Subcutaneous abdominal adipose tissue (tissue), 5 donors: ENCODE results near the gene ATAD5.

Experiments
- H3K27ac ChIP-seq: one replicate; pipeline ENCODE4 v1.7.0; 2013; ENCODE audit warnings: low read depth, mild to moderate bottlenecking, inconsistent platforms, low read length, moderate library complexity
- H3K27me3 ChIP-seq, 5 donors: one replicate each; pipeline ENCODE4 v1.7.0; 2013; ENCODE audit warnings: low read length in 5 of 5, inconsistent platforms in 1 of 5; ENCODE audit not compliant: control insufficient read depth in 5 of 5, insufficient read depth in 4 of 5
- H3K36me3 ChIP-seq, 5 donors: one replicate each; pipeline ENCODE4 v1.7.0; 2013; ENCODE audit warnings: low read length in 5 of 5; ENCODE audit not compliant: control insufficient read depth in 5 of 5, insufficient read depth in 5 of 5
- H3K4me1 ChIP-seq, 5 donors: one replicate each; pipeline ENCODE4 v1.7.0; 2013; ENCODE audit warnings: low read length in 5 of 5, mild to moderate bottlenecking in 3 of 5, moderate library complexity in 1 of 5; ENCODE audit not compliant: control insufficient read depth in 5 of 5, insufficient read depth in 5 of 5
- H3K4me3 ChIP-seq, 5 donors: one replicate each; pipeline ENCODE4 v1.7.0; 2013; ENCODE audit warnings: low read length in 5 of 5, low read depth in 1 of 5
- H3K9ac ChIP-seq, 5 donors: one replicate each; pipeline ENCODE4 v1.7.0; 2013; ENCODE audit warnings: low read length in 5 of 5, mild to moderate bottlenecking in 4 of 5, moderate library complexity in 3 of 5
- H3K9me3 ChIP-seq, 5 donors: one replicate each; pipeline ENCODE4 v1.7.0; 2013; ENCODE audit warnings: low read length in 5 of 5; ENCODE audit not compliant: control insufficient read depth in 5 of 5
- donor health status: healthy.
- donor health status: healthy.
- donor health status: healthy.
- donor health status: healthy.
- donor health status: healthy.

The ATAD5 gene

GRCh38 chr17:30831663-30832437, at the start of gene ATAD5:
TSS of gene ATAD5 (plus strand) at chr17:30831966. CDS start at chr17:30832348, 382 bp downstream.
- no peaks in the 10 kb centered on the region for H3K9me3 ChIP-seq
- H3K27ac ChIP-seq = no peak within 1 kb of the TSS
- H3K4me3 ChIP-seq = peak within 1 kb of the TSS; percentile 83 to 94 (median 85)
- H3K4me1 ChIP-seq = peaks cover 0 to 19% (median 16%) of the 10 kb centered on the region in 5 donors
- no peaks in the 10 kb centered on the region for H3K27me3 ChIP-seq
- no peaks in the 10 kb centered on the region for H3K36me3 ChIP-seq
- peak within 1 kb of the TSS; percentile 44 to 96 (median 92) for H3K9ac ChIP-seq

DNA sequence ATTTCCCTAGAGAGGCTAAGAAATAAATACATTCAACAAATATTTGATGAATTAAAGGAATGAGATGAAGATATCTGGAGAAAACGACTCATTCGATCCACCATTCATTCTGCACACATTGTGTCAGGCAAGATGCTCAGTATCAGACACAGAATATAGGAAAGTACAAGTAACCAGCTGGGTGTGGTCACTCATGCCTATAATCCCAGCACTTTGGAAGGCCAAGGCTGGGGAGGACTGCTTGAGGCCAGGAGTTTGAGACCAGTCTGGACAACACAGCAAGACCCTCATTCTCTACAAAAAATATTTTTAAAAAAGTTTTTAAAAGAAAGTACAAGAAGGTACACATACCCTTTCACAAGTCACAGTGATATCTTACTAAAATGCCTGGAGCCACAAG, 49.6 kb upstream of the ATAD5 start:
- Histone ChIP-seq H3K4me3 (no peak overlapping the region), H3K36me3 (peaks cover 7 to 48% (median 15%) of the 10 kb centered on the region in 5 donors), H3K9me3 (no peaks in the 10 kb centered on the region)

DNA sequence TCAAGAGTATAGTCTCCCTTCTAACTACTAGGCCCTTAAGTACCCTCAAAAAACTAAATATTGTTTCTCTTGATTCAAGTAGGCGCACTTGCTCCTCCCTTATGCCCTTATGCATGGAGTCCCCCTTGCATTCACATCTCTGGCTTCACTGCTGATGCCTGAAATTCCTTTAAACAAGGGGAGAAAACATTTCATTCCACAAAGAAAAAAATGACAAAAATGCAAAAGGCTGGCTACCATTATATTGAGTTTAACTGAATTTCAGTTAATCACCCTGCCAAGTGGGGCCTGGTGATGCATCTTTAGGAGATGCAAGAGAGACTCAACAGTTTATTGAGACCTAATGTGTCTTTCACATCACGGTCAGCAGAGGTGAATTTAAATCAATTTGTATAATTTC, 42.8 kb upstream of the ATAD5 start:
- Histone ChIP-seq H3K36me3 (peaks cover 19 to 68% (median 35%) of the 10 kb centered on the region in 5 donors), H3K4me3 (no peak overlapping the region), H3K9me3 (no peaks in the 10 kb centered on the region), H3K27ac (no peak overlapping the region), H3K27me3 (no peaks in the 10 kb centered on the region), H3K9ac (no peak overlapping the region), H3K4me1 (no peaks in the 10 kb centered on the region)

More for the DNA sequence above, 49.6 kb upstream of the ATAD5 start:
- H3K4me1 ChIP-seq = no peaks in the 10 kb centered on the region
- no peaks in the 10 kb centered on the region for H3K27me3 ChIP-seq
- no peak overlapping the region for H3K27ac ChIP-seq
- H3K9ac ChIP-seq = no peak overlapping the region

DNA sequence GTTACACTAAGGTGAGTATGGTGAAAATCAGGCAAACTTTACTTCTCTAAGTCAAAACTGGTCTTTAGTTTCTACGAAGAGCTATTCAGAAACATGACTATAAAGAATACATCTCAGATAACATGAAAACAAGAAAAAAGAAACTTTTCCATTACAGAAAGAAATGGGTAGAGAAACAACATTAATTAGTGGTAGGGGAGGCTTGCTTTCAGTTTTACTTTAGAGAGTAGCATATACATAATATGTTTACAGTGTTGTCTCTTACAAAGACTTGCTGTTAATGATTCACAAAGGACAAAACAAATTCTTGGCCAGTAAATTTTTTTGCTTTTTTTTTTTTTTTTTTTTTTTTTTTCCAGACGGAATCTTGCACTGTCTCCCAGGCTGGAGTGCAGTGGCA, 41.5 kb upstream of the ATAD5 start:
- Histone ChIP-seq H3K9me3 (no peaks in the 10 kb centered on the region), H3K4me3 (no peak overlapping the region), H3K4me1 (no peaks in the 10 kb centered on the region), H3K27me3 (no peaks in the 10 kb centered on the region), H3K36me3 (peaks cover 19 to 68% (median 43%) of the 10 kb centered on the region in 5 donors), H3K27ac (no peak overlapping the region), H3K9ac (no peak overlapping the region)

- Histone ChIP-seq H3K27me3 (no peaks in the 10 kb centered on the region), H3K9ac (peak overlapping the region in 1 of 5 donors; percentile 32), H3K4me1 (no peaks in the 10 kb centered on the region), H3K36me3 (peaks cover 23 to 61% (median 38%) of the 10 kb centered on the region in 5 donors), H3K9me3 (no peaks in the 10 kb centered on the region), H3K27ac (no peak overlapping the region), H3K4me3 (no peak overlapping the region)
Observed at GRCh38 chr17:30793282-30793977, 38.3 kb upstream of the ATAD5 start.

DNA sequence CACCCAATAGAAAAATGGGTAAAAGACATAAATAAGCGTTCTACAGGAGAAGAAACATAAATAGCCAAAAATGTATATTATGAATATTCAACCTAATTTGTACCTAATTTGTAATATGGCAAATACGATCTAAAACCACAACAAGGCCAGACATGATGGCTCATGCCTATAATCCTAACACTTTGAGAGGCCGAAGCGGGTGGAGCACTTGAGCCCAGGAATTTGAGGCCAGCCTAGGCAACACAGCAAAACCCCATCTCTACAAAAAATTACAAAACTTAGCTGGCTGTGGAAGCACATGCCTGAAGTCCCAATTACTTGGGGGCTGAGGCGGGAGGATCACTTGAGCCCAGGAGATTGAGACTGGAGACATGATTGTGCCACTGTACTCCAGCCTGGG, 37.4 kb upstream of the ATAD5 start:
- H3K4me1 ChIP-seq = no peaks in the 10 kb centered on the region
- H3K36me3 ChIP-seq = peaks cover 18 to 56% (median 35%) of the 10 kb centered on the region in 5 donors
- no peaks in the 10 kb centered on the region for H3K27me3 ChIP-seq
- H3K27ac ChIP-seq = no peak overlapping the region
- no peaks in the 10 kb centered on the region for H3K9me3 ChIP-seq
- H3K4me3 ChIP-seq = no peak overlapping the region
- H3K9ac ChIP-seq = no peak overlapping the region

DNA sequence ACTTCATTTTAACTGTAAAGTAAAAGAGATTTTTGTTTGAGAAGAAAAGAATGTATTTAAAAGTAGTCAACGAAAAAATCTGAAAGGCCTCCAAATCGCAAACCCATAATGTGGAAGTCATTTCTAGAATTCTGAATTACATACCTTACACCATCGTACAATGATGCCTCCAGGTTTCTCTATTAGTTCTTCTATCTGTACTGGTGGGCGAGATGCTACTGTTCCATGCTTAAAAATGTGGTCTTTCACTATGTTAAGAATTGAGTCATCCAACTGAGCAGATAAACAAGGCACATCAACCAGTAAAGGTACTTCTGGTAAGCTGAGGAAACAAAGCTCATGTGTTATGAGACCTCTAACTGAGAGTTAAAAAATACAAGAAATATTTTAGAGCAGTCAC, 35.8 kb upstream of the ATAD5 start:
- H3K36me3 ChIP-seq = peaks cover 13 to 62% (median 35%) of the 10 kb centered on the region in 5 donors
- no peaks in the 10 kb centered on the region for H3K4me1 ChIP-seq
- H3K9ac ChIP-seq = no peak overlapping the region
- H3K4me3 ChIP-seq = no peak overlapping the region
- H3K27me3 ChIP-seq = no peaks in the 10 kb centered on the region
- H3K9me3 ChIP-seq = no peaks in the 10 kb centered on the region
- H3K27ac ChIP-seq = no peak overlapping the region

- H3K27ac ChIP-seq = no peak overlapping the region
- peaks cover 7 to 46% (median 22%) of the 10 kb centered on the region in 5 donors for H3K36me3 ChIP-seq
- no peaks in the 10 kb centered on the region for H3K9me3 ChIP-seq
- H3K4me3 ChIP-seq = no peak overlapping the region
- no peak overlapping the region for H3K9ac ChIP-seq
- H3K4me1 ChIP-seq = peaks cover 0 to 2% (median 0%) of the 10 kb centered on the region in 5 donors
- no peaks in the 10 kb centered on the region for H3K27me3 ChIP-seq
Observed at GRCh38 chr17:30801671-30802070, 30.1 kb upstream of the ATAD5 start.

GRCh38 chr17:30805944-30806456, 25.8 kb upstream of the ATAD5 start:
- Histone ChIP-seq H3K4me1 (peaks cover 0 to 12% (median 2%) of the 10 kb centered on the region in 5 donors), H3K27ac (no peak overlapping the region), H3K27me3 (no peaks in the 10 kb centered on the region), H3K9me3 (no peaks in the 10 kb centered on the region), H3K36me3 (peaks cover 6 to 28% (median 19%) of the 10 kb centered on the region in 5 donors), H3K4me3 (no peak overlapping the region), H3K9ac (peak overlapping the region in 1 of 5 donors; percentile 7)

DNA sequence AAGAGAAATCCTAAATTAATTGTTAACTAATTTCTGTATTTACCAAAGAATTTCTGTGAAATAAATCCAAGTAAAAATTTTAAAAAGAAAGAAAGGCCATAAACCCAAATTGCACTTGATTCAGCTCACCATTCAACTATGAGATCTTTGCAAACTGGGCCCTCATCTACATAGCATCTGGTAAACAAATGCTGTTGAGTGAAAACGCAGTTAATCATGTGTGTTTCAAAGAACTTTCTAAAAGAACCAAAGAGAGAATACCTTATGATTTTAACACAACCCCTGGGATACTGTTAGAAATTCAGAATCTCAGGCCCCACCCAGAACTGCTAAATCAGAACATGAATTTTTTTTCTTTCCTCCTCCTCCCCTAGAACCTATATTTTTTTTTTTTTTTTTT, 23.9 kb upstream of the ATAD5 start:
- H3K9me3 ChIP-seq = no peaks in the 10 kb centered on the region
- H3K27me3 ChIP-seq = no peaks in the 10 kb centered on the region
- H3K4me1 ChIP-seq = peaks cover 0 to 14% (median 2%) of the 10 kb centered on the region in 5 donors
- no peak overlapping the region for H3K4me3 ChIP-seq
- H3K9ac ChIP-seq = no peak overlapping the region
- peaks cover 6 to 9% (median 9%) of the 10 kb centered on the region in 5 donors for H3K36me3 ChIP-seq
- H3K27ac ChIP-seq = no peak overlapping the region
